Measurements from ENCODE around the gene MAN1C1. TPM values are rescaled to one million over a fixed set of nuclear protein-coding genes. Genes with fewer than 3 reads are reported as not detected.

MAN1C1 gene
- total RNA-seq, 1 donor = 0.54 TPM

DNA sequence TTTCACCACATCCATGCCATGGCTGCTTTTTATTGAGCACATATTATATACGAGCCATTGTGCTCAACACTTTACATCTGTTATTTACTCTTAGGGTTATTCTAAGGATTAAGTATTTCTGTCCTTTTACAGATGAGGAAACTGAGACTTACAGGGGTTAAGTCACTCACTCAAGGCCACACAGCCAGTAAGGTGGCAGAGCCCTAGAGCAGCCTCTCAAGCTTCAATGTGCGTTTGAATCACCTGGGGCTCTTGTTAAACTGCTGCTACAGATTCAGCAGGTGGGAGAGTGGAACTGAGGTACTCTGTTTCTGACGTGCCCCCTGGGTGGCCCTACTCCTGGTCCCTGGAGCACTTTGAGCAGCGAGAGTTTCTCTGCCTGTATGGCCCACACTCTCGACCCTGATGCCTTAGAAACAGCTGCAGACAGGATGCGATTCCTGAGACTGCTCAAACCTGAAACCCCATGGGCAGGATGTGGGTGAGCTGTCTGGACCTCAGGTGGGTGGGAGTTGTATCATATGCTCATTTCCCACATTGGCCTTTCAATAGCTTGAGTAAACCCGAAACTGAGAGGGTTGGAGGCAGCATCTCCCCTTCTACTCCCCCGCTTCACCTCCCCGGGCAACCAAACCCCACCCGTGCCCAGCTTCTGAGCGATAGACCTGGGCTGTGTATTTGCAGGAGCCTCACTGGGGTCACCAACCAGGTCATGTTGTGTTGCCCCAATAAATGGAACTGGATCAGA lies 59.3 kb downstream of the MAN1C1 start:
- DNase-seq (ENCODE audit: low read depth in 2 of 3, low spot score in 2 of 3) = peak in 1 of 3 donors; percentile 40

DNA sequence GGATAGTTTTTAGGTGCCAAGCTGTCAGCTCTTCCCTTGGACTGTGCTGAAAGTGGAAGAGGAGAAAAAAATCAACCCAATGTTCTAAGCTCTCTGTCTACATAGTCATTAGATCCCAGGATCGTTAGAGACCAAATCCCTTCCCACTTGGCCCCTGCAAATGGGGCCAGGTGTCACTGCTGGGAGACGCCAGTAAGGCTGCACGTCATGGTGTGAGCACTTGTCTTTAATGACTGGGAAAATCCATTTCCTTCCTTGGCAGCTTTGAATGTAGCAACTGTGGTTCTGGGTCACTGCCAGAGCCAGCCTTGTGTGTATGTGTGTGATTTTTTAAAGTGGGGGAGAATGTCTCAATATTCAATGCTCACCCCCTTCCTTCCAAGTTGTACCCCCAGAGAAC lies 59.9 kb downstream of the MAN1C1 start:
- no peak for DNase-seq (ENCODE audit: low read depth in 2 of 3, low spot score in 2 of 3)

DNA sequence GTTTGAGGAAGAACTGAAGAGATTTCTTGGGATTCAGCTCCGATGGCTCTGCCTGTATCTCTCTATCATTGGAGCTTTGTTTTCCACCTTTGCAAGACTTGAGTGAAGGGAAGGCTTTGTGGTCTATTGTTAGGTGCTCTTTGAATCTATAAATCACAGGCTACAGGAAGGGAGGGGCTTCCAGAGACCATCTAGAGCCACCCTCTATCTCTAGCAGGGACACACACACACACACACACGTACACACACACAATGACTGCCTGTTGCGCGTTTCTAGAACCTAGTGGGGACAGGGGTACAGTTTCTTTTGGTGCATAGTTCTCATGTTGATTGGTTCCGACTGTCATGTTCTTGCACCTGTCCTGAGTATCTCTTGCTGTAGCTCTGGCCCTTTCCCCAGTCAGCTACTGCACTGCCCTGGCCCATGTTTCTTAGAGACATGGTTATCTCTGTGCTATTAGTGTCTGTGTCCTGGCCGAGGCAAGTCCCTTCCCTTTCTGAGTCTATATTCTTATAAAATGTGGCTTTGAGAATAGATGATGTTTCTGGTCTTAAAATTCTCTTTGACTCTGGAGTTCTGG lies 60.7 kb downstream of the MAN1C1 start:
- no peak for DNase-seq (ENCODE audit: low read depth in 2 of 3, low spot score in 2 of 3)

DNA sequence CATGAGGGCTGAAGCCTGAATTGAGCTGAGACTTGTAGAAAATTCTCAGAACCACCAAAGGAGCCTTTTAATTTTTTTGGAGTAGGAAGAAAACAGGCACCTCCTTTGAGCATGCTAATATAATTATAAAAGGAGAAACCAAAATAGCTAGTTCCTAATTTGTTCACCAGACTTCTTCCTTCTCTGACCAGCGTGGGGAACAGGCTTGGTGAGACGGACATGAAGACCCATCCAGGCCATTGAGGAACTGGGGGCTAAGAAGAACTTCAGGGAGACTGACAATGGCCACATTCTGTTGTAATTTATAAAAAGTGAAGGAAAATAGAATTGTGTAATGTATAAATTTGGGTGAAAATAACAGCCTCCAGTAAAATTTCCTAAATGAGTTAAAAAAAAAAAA lies 62.6 kb downstream of the MAN1C1 start:
- DNase-seq (ENCODE audit: low read depth in 2 of 3, low spot score in 2 of 3) = no peak

DNA sequence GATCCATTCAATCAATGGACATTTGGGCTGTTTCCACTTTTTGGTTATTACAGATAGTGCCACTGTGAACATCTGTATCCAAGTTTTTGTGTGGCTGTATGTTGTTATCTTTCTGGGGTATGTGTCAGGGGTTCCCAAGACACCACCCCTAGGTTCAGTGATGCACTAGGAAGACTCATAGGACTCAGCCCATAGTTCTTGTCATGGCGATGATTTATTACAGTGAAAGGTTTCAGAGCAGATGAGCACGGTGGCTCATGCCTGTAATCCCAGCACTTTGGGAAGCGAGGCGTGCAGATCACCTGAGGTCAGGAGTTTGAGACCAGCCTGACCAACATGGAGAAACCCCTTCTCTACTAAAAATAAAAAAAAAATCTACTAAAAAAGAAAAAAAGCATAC lies 64.1 kb downstream of the MAN1C1 start:
- no peak for DNase-seq (ENCODE audit: low read depth in 2 of 3, low spot score in 2 of 3)

DNA sequence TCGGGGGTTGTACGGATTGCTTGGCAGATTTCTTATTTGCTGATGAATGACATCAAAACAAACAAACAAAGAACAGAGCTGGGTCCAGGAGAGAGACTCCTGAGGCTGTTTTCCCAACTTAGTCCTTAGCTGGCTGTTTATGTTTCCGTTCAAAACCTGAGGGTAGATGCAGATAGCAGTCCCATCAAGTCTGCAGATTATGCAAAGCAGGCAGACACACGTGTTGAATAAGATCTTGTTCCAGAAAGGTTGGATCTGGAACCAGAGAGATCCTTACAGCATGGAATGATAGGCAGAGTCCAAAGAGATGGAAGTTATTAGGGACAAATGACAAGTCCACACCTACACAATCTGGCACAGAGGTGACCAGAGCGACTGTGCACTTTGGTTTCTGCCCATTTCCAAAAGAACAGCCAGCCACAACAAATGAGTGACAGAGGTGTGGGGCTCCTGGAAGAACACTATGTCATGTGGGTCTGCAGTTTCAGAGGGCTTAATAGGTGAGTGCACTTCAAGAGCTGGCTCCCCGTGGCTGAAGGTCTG lies 65.5 kb downstream of the MAN1C1 start:
- no peak for DNase-seq (ENCODE audit: low read depth in 2 of 3, low spot score in 2 of 3)

DNA sequence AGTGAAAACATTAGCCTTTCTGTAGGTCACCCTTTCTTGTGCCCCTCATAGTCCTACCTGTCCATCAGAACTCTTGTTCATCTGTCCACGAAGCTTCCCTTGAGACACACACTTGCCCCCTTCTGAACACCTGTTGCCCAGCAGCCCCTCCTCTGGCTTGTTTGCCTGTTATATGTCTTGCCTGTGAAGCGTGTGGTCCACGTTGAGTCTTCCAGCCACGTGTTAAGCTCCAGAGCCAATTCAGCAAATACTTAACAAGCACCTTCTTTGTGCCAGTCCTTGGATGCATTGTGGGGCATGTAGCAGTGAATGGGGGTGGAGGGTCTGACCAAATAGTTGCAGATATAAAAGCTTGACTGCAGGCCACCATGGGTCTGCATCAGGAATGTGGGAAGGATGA lies 66.6 kb downstream of the MAN1C1 start:
- DNase-seq (ENCODE audit: low read depth in 2 of 3, low spot score in 2 of 3) = no peak

DNA sequence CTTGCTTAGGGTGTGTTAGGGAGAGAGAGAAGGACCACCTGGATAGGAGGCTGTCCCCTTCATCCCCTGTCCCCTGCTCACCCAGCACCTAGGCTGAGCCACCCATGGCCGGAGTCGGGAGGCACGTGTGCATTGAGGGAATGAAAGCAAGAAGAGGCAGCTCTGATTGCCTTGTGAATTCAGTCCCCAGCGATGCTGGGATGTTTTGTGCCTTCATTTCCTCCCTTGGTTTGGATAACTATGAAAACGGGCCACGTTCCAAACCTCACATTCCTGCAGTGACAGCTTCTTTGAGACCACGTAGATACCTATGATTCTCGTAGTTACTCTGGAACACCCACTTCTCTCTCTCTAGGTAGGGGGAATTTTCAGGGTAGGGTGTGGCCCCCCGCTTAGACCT lies 67.1 kb downstream of the MAN1C1 start:
- no peak for DNase-seq (ENCODE audit: low read depth in 2 of 3, low spot score in 2 of 3)

DNA sequence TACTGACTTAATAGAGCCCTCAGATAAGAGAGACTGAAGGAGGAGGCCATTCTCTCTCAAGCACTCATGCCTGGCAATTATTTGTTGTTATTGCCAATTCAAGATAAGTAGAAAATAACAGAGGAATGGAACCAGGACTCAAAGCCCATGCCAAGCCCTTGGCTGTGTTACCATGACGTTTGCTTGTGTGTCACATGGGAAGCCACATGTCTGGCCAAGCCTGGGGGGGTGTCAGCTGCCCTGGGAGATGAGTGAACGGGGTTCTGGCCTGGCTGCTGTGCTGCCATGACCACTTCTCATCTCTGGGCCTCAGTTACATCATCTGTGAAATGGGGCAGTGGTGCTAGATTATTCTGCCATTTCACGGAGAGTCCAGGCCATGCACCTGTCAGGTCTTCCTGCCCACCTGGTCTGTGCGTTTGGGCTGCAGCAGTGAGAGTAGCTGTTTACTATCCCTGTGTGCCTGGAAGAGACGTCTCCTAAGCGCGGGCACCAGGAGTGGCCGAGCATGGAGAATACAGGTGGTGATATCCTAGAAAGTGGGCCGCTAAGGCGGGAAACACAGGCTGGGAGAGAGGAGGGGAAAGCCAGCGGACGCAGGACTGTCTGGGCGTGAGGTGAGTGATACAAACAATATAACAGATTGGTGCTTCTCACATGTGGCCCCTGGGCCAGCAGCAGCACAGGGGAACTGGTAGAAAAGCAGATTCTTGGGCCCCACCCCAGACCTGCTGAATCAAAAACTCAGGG lies 67.8 kb downstream of the MAN1C1 start:
- DNase-seq (ENCODE audit: low read depth in 2 of 3, low spot score in 2 of 3) = no peak

DNA sequence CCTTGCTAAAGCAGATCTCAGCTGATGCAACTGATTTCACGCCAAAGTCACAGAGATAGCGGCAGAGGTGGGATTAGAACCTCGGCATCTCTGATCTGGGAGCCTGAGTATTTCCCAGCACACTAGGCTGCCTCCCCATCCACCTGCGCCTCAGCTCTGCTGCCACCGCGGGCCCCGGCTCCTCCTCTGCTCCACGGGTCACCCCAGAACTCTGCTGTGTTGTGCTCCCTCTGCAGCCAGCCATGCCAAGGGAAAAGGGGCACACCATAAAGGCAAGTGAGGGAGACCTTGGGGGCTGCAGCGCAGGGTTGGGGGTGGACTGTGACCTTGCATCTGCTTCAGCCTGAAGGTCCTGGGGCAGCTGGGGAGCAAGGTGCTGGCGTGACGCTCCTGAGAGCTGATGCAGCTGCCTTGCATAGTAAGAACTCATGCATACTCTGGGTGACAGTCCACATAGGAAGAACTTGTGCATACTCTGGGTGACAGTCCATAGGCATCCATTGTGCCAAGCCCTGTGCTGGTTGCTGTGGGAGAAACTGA lies 68.7 kb downstream of the MAN1C1 start:
- DNase-seq (ENCODE audit: low read depth in 2 of 3, low spot score in 2 of 3) = no peak

DNA sequence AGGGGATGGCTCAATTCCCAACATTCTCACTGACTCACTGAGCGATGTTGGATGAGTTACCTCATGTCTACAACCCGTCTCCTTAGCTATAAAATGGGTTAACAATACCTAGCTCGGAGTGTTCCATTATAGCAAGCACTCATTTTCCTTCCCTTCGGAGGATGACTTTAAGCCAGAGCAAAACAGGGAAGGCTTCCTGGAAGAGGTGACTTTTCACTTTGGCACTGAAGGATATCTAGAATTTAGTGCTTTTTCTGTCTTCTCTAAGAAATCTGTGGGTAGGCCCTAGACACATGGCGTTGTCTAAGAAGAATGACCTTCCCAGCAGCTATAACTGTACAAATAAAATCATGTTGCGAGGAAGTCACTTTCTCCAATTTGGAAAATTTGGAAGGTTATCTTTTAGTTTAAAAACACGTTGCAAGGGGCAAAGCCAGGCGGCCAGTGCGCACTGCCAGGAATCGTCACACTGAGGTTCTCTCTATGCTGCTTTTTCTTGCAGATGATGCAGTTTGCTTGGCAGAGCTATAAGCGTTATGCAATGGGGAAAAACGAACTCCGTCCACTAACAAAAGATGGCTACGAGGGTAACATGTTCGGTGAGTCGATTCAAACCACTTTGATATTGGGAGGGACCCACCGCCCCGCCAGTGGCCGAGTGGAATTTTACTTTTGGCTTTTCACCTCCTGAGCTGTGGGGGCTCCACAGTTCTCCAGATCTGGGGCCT lies 69.5 kb downstream of the MAN1C1 start:
- no peak for DNase-seq (ENCODE audit: low read depth in 2 of 3, low spot score in 2 of 3)

DNA sequence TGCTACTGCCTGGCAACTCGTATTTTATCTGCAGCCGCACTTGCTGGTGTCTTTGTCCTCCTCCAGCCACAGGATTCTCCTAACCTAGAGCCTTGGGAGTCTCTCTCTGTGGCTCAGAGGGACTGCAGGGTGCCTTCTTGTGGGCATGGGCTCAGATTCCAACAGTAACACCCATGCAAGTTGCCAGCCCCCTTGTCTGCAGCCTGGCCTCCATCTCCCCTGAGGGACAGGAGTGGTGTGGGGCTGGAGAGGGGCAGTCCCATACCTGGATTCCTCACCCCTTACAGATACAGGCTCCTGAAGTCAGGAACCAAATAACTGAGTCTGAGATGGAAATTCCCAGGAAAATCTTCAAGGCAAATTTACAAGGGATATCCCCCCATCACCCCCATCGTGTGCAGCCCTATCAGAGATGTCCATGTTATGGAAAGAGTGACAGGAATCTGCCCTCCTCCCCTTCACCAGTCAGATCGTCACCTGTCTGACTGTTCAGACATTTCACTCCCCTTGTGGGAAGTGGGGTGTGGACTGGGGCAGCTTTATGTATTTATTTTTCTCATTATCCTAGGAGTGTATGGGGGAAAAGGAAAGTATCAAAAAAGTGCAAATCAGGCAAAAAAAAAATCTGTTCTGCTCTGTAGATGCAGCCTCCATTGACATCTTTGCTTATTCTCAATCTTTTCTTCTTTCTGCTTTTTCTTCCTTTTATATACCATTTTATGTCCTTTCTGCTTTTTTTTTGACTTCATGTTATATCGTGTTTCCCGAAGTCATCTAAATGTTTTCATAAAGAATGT lies 70.8 kb downstream of the MAN1C1 start:
- DNase-seq (ENCODE audit: low read depth in 2 of 3, low spot score in 2 of 3) = no peak

DNA sequence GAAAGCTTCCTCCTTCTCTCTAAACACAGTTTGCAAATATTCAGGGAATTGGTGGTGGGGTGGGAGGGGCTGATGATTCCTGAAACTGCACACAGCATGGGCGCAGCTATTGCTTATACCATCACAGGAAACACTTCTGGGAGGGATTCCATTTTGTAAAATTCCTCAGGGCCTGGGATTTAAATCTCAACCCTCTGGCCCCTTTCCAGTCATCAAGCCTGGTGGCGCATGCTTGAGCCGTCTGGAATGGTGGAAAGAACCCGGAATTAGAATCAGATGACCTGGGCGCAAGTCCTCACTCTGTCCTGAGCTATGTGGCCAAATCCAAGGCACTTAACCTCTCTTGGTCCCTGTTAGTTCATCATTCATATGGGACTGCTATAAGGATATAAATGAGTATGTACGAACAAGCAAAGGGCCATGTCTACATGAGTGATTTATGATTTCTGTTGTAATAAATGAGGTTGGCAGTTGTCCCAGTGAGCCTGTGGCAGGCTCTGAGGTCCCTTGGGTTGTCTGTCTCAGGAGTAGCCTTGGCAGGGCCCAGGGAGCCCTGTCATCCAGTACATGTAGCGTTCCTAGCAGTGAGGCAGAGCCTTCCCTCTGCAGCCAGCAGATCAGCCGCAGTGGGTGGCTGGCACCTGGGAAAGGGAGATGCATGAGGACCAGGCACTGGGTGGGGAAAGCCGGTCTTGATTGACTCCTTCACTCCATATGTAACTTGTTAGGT lies 72.0 kb downstream of the MAN1C1 start:
- DNase-seq (ENCODE audit: low read depth in 2 of 3, low spot score in 2 of 3) = no peak

DNA sequence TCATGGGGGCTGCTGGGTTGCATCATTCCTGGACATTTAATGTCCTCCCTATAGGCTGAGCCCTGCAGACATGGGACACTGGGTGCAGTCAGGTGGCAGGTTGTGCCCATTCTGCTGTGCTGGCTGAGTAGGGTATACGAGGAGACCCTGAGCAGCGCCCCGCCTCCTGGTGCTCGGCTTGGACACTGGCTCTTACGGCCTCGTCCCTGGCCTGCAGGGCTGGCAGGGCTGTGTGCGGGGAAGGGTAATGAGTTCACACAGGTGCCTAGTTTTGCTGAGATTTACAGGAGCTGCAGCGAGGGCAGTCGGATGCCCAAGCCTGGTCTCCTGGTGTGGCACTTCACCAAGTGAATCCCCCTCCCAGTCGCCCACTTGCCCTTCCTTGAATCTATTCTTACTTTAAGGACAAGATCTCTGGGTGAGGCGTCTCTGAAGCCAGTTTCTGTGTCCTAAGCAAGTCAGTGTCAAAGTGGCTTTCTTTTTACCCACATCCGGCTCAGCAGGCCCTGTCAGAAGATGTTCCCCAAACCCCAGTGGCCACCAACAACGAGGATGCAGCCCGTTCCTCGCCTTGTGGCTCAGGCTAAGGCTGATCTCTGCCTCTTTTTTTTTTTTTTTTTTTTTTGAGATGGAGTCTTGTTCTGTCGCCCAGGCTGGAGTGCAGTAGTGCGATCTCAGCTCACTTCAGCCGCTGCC lies 73.2 kb downstream of the MAN1C1 start:
- no peak for DNase-seq (ENCODE audit: low read depth in 2 of 3, low spot score in 2 of 3)

DNA sequence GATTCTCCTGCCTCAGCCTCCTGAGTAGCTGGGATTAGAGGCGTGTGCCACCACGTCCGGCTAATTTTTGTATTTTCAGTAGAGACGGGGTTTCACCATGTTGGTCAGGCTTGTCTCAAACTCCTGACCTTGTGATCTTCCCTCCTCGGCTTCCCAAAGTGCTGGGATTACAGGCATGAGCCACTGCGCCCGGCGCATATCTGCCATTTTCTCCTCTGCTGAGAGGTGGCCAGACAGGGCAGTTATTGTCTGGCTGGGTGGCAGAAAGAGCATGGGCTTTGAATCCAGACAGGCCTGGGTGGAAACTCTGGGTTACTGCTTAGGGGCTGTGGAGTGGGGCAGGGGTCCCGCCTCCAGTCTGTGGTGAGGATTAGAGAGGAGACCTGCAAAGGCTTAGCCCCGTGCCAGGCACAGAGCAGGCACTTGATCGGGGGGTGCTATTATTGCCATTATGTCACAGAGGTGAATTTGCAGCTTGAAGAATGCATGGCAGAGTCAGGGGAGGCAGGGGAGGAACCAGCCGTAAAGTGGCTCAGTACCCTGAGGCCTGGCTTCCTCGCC lies 73.9 kb downstream of the MAN1C1 start:
- no peak for DNase-seq (ENCODE audit: low read depth in 2 of 3, low spot score in 2 of 3)

DNA sequence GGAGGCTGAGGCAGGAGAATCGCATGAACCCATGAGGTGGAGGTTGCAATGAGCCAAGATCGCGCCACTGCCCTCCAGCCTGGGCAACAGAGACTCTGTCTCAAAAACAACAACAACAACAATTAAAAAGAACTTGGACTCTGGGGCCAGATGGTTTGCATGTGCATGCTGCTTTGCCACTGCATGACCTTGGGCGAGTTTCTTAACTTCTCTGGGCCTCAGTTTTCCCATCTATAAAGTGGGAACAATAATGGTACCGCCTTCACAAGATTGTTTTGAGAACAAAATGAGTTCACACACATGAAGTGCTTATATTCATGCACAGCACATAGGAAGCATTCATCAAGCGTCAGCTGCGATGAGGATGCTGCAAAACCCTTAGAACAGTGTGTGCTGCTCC lies 74.6 kb downstream of the MAN1C1 start:
- no peak for DNase-seq (ENCODE audit: low read depth in 2 of 3, low spot score in 2 of 3)

DNA sequence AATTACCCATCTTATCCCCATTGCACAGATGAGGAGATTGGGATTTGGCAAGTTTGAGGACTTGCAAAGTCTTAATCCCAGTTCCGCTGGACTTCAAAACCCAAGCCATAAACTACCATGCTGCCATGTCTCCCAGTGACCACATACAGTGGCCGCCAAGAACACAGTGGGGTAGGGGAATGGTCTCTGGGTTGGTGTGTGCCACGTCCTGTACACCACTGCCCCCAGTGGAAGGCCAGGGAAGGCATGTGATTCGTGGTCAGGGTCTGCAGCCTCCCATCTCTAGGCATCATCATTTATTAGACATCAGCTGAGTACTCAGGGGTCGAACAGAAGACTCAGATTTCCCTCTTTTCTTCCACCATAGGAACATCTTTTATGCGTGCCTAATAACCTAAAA lies 76.0 kb downstream of the MAN1C1 start:
- DNase-seq (ENCODE audit: low read depth in 2 of 3, low spot score in 2 of 3) = peak in 2 of 3 donors; percentile 32 to 52

Measured in hematopoietic multipotent progenitor cell (in vitro differentiated cells).